GM12872 (cell line): ENCODE results near the gene PHF13.

Source experiments
- TF ChIP-seq, protein P1 (sequence below): IDR thresholded peaks from 3 replicates; pipeline ENCODE4 v1.5.1; 2011; ENCODE audit warnings: low read depth, mild to moderate bottlenecking, low read length, moderate library complexity; ENCODE audit not compliant: insufficient read depth

PHF13 gene

DNA sequence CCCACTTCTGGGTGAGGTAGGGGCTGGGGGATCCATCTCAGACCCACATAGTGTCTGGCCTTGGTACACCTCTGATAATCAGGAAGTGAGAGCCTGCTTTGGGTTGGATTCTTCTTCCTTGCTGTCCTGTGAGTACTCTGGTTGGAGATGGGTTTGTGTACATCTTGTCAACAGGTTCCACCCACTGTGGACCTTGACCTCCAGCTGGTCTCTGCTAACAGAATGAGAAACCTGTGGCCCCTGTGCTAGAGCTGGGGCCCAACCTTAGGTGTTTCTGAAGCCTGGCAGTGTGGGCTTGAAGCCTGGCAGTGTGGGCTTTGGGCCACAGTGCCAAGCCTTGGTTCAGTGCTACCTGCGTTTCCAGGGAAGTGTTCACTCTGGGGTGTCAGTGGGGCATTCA is 31.2 kb upstream of the PHF13 start:
- TF ChIP-seq, protein P1, sequence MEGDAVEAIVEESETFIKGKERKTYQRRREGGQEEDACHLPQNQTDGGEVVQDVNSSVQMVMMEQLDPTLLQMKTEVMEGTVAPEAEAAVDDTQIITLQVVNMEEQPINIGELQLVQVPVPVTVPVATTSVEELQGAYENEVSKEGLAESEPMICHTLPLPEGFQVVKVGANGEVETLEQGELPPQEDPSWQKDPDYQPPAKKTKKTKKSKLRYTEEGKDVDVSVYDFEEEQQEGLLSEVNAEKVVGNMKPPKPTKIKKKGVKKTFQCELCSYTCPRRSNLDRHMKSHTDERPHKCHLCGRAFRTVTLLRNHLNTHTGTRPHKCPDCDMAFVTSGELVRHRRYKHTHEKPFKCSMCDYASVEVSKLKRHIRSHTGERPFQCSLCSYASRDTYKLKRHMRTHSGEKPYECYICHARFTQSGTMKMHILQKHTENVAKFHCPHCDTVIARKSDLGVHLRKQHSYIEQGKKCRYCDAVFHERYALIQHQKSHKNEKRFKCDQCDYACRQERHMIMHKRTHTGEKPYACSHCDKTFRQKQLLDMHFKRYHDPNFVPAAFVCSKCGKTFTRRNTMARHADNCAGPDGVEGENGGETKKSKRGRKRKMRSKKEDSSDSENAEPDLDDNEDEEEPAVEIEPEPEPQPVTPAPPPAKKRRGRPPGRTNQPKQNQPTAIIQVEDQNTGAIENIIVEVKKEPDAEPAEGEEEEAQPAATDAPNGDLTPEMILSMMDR: no peak

DNA sequence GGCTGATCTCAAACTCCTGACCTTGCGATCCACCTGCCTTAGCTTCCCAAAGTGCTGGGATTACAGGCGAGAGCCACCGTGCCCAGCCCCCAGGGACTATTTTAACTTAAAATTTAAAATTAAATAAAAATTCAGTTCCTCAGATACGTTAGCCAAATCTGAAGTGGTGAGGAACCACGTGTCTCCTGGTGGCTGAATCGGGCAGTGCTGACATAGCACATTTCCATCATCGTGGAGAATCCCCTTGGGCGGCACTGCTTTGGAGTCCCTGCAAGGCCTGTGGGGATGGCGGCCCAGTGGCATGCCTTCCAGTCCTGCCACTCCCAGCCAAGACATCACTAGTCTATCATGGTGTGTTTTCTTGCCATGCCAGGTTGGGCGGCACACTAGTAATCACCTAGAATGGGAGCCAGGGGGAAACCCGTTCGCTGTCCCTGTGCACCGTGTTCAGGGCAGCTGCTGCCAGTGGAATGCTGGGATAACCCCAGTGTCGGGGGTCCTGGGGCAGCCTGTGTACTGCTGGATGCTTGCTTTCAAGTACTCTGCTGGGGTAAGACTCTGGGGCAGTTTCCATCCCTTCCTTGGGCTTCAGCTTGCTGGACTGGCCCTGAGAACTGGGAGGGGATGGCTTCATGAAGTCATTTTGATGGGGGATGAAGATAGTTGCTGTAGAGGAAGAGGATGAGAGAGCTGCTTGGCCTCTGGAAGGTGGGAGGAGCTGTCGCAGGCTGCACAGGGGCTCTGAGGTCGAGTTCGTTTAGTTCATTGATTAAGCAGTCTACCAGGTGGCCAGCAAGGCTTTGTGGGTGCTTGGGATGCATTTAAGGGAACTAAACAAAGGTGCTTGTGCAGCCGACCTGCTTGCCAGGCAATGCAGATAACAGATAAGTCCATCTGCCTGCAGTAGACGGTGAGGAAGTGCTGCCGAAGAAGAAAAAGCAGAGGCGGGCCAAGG is 29.1 kb upstream of the PHF13 start:
- TF ChIP-seq, protein P1: no peak

DNA sequence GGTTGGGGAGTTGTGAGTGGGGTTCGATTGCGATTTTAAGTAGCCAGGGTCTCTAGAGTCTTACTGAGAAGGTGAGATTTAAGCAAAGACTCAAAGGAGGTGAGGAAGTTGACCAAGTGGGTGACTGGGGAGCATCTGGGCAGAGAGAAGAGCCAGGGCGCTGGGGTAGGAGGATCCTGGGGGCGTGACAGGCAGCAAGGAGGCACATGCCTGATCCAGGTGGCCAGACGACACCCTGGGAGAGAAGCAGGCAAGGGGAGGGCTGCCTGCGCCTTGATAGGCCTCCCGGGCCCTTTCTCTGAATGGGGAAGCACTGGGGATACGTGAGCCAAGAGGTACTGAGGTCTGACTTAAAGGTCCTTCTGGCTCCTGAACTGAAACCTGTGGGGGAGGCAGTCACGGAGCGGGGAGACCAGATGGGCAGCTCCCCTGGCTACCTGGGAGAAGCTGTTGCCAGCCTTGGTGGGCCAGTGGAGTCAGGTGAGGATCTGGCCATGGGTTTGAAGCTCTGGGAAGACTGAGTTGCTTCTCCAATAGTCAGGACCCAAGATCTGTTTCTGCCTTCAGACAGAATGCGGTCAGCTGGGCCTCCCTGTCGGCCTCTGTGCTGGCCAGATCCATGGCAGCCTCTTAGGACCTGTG is 28.3 kb upstream of the PHF13 start:
- TF ChIP-seq, protein P1: no peak

DNA sequence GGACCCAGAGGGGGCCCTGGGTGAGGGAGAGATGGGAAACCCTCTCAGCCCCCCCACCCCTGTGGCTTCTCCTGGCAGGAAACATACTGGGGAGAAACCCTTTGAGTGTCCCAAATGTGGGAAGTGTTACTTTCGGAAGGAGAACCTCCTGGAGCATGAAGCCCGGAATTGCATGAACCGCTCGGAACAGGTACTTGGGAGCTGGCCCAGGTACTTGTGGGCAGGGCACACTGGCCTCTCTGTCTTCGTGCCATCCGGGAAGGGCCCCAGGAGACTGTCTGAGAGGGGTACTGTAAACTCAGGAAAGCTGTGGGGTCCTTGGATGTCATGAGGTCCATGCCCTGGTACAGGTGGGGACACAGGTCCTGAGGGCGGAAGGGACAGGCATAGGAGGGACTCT is 27.7 kb upstream of the PHF13 start:
- TF ChIP-seq, protein P1: no peak

DNA sequence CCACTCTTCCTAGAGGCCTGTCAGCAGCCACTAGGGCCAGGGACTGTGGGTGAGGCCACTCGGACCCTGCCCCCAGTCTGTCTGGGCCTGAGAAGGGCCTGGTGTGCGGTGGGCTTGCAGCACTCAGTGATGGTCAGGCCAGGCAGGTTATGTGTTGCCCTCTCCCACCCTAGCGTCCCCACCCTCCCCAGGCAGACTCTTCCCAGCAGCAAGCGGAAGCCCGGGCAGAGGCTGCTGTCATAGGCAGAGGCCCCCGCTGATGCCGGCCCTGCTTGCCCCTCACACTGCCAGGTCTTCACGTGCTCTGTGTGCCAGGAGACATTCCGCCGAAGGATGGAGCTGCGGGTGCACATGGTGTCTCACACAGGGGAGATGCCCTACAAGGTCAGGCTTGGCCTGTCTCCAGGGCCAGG is 27.1 kb upstream of the PHF13 start:
- TF ChIP-seq, protein P1: no peak

DNA sequence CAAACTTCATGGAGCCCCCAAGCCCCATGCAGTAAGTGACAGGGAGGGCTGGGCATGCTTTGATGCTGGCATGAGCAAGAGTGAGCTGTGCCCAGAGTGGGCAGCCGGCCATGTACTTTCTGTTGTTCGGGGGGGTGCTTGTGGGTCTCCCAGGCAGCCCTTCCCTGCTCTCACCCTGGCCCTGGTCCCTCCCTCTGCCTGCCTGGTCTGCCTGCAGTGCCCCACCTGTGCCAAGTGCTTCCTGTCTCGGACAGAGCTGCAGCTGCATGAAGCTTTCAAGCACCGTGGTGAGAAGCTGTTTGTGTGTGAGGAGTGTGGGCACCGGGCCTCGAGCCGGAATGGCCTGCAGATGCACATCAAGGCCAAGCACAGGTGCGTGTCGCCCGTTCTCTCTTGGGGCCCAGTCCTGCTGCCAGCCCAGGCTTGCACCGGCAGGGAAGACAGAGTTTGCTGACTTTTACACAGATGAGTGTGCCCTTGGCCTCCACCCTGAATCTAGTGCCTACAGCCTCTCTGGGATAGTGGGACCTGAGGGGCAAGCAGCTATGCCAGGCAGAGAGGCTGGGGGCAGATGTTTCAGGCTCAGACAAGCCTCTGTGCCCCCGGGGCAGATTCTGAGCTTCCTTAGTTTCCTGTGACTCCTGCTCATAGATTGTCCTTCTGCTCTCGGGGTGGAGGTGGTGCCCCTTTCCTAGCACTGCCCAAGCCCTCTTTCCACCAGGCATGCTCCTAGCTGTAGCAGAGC is 26.1 kb upstream of the PHF13 start:
- TF ChIP-seq, protein P1: no peak
